ENCODE results near the gene TPRG1.

DNA sequence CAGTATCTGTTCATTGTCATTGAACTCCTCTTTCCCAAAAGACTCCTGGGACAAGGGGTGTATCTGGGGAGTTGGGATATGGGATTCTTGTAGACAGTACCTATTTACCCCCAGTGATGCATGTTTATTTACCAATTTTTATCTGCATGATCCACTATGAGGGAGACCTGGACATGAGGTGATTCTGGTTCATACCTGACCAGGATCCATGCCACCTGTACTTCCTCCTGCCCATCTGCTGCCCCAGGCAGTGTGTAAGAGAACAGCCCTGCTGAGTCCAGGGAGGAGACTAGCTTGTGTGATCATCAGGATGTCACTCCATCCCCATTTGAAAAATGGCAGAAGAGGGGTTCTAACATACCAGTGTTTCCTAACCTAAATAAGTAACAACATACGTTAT, 3.1 kb upstream of the TPRG1 start:
- TF ChIP-seq, protein P1, sequence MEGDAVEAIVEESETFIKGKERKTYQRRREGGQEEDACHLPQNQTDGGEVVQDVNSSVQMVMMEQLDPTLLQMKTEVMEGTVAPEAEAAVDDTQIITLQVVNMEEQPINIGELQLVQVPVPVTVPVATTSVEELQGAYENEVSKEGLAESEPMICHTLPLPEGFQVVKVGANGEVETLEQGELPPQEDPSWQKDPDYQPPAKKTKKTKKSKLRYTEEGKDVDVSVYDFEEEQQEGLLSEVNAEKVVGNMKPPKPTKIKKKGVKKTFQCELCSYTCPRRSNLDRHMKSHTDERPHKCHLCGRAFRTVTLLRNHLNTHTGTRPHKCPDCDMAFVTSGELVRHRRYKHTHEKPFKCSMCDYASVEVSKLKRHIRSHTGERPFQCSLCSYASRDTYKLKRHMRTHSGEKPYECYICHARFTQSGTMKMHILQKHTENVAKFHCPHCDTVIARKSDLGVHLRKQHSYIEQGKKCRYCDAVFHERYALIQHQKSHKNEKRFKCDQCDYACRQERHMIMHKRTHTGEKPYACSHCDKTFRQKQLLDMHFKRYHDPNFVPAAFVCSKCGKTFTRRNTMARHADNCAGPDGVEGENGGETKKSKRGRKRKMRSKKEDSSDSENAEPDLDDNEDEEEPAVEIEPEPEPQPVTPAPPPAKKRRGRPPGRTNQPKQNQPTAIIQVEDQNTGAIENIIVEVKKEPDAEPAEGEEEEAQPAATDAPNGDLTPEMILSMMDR (conservative IDR thresholded peaks at IDR 0.05) = no peak
- TF ChIP-seq ZFX (IDR thresholded peaks at IDR 0.05) = no peak
